Measurements from ENCODE around the gene CAPN5.

The CAPN5 gene

DNA sequence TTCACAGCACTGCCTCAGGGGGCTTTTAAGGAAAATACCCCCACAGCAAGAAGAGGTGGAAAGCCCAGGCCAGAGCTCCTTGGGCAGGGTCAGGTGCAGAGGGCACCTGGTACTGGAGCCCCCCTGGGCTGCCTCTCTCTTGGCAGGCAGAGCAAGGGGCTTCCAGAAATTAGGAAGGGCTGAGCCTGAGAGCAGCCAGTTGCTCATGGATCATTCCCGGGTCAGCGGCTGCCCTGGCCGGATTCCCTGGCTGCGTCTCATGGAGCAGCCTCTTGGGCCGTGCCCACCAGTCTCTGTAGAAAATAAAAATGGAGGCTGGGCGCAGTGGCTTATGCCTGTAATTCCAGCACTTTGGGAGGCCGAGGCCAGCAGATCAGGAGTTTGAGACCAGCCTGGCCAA, 25.6 kb downstream of the CAPN5 start:
- ChIA-PET CTCF (interaction anchor here (1.0 to 9.1 kb wide), 19 partner anchors 9 to 292 kb away, joined by 3 to 85 read pairs (median 17); partner anchors contain the start of gene MYO7A), POLR2A (no interaction called here)
- no peak for DNase-seq (ENCODE audit: extremely low spot score)
- TF ChIP-seq, protein P1, sequence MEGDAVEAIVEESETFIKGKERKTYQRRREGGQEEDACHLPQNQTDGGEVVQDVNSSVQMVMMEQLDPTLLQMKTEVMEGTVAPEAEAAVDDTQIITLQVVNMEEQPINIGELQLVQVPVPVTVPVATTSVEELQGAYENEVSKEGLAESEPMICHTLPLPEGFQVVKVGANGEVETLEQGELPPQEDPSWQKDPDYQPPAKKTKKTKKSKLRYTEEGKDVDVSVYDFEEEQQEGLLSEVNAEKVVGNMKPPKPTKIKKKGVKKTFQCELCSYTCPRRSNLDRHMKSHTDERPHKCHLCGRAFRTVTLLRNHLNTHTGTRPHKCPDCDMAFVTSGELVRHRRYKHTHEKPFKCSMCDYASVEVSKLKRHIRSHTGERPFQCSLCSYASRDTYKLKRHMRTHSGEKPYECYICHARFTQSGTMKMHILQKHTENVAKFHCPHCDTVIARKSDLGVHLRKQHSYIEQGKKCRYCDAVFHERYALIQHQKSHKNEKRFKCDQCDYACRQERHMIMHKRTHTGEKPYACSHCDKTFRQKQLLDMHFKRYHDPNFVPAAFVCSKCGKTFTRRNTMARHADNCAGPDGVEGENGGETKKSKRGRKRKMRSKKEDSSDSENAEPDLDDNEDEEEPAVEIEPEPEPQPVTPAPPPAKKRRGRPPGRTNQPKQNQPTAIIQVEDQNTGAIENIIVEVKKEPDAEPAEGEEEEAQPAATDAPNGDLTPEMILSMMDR (IDR thresholded peaks at IDR 0.05; ENCODE audit: control extremely low read depth, extremely low read depth, low read depth, missing control alignments): no peak

DNA sequence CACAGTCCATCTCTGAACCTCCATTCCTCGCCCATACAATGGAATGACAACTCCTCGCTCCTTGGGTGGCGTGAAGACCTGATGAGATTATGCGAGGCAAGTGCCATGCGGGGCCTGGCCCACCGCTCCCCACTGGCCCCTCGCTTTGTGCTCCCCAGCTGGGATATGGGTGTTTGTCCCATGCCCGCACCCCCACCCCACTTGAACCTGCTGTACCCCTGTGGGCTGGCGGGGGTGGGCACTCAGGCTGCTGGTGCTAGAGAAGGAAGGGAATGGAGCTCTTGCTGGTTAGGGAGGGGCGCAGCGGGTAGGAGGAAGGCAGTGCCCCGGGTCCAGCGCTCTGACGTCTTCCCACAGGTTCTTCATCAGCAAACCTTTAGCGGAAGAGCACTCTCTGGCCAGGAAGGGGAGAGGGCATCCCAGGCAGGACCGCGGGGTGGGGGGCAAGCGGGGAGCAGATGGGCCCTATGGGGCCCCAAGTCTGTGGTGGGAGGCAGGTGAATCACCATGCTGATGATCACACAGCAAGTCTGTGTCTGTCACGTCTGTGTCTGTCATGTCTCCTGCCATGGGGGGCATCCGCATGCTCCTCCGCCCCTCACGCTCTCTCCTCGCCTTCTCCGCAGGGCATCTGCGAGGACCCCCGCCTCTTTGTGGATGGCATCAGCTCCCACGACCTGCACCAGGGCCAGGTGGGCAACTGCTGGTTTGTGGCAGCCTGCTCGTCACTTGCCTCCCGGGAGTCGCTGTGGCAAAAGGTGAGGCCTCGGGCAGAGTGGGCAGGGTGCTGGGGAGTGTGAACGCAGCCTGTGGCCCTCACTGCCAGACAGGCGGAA, 26.5 kb downstream of the CAPN5 start:
- ChIA-PET CTCF (interaction anchor here (1.0 to 9.1 kb wide), 12 partner anchors 8 to 174 kb away, joined by 3 to 85 read pairs (median 30); partner anchors contain the start of gene MYO7A), POLR2A (no interaction called here)

DNA sequence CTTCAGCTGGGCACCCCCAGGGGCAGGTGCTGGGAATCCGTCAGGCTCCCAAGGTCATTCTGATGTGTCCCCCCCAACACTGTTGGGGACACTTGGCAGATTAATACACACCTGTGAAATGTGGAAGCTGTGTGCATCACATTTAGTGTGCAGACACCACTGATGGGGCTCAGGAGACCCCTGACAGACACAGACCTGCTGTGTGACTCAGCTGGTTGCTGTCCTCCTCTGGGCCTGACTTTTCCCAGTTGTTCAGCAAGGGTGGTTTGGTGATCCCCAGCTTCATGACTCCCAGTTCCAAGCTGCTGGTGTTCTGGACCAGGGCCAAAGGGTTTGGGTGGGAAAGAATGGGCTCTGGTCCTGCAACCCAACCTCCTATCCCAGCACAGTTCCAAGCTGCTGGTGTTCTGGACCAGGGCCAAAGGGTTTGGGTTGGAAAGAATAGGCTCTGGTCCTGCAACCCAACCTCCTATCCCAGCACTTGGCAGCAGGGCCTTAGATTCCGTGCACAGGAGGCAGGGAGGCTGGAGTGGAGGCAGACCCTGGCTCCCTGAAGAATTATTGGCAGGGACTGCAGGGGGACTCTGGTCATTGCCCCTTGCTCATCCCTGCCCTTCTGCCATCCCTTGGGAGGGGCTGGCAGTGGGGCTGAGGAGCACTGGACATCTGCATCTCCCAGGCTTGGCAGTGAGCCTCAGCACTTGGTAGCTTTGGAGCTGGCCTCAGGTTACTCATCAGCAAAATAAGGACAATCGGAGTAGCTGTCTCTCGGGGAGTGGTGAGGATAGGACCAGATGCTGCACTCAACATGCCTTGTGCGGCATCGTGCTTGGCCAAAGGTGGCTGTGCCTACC, 27.4 kb downstream of the CAPN5 start:
- CTCF ChIA-PET: interaction anchor here (1.1 to 9.1 kb wide), 4 partner anchors 13 to 174 kb away, joined by 3 to 85 read pairs (median 38); no protein-coding TSS in a partner anchor
- POLR2A ChIA-PET: no interaction called here

More for the DNA sequence above, 26.5 kb downstream of the CAPN5 start:
- TF ChIP-seq, protein P1 (IDR thresholded peaks at IDR 0.05; ENCODE audit: control extremely low read depth, extremely low read depth, low read depth, missing control alignments): no peak
- DNase-seq (ENCODE audit: extremely low spot score): no peak

DNA sequence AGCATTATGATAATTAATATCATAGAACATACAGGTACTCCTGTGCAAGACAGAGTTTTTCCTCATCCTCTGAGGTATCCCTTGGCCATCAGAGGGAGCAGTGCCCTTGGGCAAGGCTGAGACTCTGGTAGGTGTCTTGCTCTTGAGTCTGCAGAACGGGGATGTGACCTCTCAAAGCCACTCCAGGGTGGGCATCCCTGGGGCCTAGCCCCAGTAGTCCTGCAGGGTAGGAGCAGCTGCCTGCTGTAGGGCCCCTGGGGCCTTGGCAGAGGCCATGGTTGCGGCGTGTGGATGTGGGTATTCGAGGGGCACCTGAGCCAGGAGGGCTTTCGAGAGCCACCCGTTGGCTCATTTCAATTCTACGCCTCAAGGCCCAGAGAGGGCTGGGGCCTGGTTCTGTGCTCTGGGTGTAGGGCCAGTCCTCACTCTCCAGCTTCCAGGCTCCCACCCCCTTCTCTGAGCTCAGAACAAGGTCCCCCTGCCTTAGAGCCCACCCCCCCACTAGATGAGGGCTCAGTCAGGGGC, 28.1 kb downstream of the CAPN5 start:
- TF ChIP-seq, protein P1 (IDR thresholded peaks at IDR 0.05; ENCODE audit: control extremely low read depth, extremely low read depth, low read depth, missing control alignments): no peak
- no peak for DNase-seq (ENCODE audit: extremely low spot score)
- POLR2A ChIA-PET: no interaction called here
- CTCF ChIA-PET: interaction anchor here (1.0 to 9.1 kb wide), 5 partner anchors 14 to 175 kb away, joined by 3 to 85 read pairs (median 8); no protein-coding TSS in a partner anchor

More for the DNA sequence above, 27.4 kb downstream of the CAPN5 start:
- TF ChIP-seq, protein P1 (IDR thresholded peaks at IDR 0.05; ENCODE audit: control extremely low read depth, extremely low read depth, low read depth, missing control alignments): no peak
- no peak for DNase-seq (ENCODE audit: extremely low spot score)

DNA sequence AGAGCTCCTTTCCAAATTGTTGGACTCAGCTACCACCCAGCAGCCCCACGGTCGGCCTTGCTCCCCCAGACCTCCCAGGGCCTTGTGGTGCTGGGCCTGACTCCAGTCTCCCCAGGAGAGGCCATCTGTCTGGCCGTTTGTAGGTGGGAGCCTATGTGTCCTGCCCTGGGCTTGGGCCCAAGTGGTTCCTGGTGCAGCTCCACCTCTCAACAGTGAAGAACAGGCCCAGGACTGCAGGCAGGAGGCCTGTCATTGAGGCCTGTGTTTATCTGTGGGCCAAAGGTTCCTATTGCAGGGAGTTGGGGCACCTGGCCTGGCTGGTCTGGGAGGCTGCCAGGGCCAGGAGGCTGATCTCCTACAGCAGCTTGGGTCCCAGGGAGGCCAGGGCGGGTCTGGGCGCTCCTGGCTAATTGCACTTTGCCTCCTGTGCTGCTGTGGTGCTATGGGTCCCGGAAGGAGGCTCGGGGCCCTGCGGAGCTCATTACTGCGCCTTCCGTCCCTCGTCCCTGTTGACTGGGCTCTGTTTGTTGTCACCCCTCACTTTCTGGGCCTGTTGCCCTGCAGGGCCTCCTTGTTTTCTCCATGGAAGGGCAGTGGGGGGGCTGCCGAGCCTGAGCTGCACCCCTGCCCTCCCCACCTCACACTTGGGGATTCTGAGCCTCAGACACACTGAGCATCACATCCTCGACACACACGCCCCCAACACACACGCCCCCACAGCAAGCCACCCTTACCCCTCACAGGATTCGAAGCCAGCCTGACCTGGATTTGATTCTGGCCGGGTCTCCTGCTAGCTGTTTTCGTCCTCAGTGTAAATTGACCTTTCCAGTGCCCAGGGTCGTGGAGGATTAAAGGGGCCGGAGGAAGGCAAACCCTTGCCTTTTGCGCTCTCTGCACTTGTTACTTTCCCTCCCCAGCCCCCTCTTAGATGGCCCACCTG, 29.1 kb downstream of the CAPN5 start:
- ChIA-PET POLR2A (no interaction called here), CTCF (interaction anchor here (1.0 to 8.3 kb wide), 4 partner anchors 14 to 176 kb away, joined by 3 to 68 read pairs (median 7); no protein-coding TSS in a partner anchor)
- TF ChIP-seq, protein P1 (IDR thresholded peaks at IDR 0.05; ENCODE audit: control extremely low read depth, extremely low read depth, low read depth, missing control alignments): no peak
- DNase-seq (ENCODE audit: extremely low spot score): no peak

Data from GM10248 (cell line).